GM19324 (cell line): ENCODE data around the gene TSPAN3.

Experiments
- ATAC-seq: cut with Tn5 transposase; IDR thresholded peaks from one replicate; pipeline ENCODE4 v1.9.1; 2021; ENCODE audit warnings: mild to moderate bottlenecking, moderate library complexity; ENCODE audit not compliant: unreplicated experiment, low FRiP score

TSPAN3 gene

DNA sequence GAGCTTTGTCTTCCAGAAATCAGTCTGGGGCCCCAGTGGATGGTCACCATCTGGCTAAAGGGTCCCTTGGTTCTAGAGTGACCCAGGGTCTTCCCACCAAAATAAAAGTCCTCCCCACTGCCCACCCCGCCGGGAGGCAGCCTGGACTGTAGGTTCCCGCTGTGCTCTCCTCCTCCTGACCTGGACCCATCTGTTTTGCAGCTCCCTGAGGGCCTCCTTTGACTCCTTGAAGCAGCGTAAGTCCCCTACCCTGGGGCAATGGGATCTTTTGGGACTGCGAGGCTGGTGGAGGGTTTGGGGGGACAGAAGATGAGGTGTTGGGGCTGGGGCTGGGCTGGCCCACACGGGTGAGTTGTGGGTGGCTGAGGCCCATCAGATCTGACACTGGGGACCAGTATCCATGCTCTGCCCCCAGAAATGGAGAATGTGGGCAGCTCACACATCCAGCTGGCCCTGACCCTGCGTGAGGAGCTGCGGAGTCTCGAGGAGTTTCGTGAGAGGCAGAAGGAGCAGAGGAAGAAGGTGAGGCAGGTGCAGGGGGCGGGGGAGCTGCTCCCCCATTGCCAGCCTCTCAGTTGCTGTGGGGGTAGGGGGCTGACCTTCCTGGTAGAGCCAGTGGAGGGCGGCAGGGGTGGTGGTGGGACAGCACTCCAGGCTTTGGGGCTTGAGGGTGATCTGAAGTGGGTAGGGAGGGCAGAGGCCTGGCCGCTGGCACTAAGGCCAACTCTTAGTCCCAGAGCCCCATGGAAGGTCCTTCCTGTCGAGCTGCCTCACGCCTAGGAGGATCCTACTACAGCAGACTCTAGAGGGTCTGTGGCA is 45.6 kb downstream of the TSPAN3 start:
- no peak for ATAC-seq

DNA sequence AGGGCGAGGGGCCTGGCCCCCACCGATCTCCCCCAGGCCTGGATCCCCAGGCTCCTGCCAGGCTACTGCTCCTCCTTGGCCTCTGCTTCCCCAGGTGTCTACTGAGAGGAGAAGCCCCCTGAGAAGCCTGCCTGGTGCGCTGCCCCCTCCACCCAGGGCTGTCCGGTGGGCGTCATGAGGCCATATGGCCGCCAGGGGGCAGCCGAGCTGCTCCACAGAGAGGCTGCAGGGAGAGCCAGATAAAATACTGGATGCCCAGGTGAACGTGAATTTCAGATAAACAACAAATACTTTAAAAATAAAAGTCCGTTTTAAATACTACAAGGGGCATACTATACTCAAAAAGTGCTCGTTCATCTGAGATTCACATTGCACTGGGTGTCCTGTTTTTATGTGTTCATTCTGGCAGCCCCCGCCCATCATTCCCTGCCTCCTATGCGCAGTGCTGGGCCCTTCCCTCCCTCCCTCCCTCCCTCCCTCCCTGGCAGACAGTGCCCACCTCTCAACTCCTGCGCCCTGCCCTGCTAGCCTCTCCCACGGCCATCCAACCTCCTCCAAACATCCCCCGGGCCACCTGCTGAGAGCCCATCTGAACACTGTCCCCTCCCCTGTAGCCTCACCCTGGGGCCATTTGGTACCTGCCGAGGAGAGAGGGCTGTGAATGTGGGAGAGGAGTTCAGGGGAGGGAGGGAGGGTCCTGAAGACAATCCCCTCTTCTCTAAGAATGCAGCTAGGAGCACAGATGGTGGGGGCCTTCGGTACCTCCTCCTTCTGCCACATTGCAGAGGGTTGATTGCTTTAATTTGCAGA is 46.4 kb downstream of the TSPAN3 start:
- ATAC-seq = no peak

DNA sequence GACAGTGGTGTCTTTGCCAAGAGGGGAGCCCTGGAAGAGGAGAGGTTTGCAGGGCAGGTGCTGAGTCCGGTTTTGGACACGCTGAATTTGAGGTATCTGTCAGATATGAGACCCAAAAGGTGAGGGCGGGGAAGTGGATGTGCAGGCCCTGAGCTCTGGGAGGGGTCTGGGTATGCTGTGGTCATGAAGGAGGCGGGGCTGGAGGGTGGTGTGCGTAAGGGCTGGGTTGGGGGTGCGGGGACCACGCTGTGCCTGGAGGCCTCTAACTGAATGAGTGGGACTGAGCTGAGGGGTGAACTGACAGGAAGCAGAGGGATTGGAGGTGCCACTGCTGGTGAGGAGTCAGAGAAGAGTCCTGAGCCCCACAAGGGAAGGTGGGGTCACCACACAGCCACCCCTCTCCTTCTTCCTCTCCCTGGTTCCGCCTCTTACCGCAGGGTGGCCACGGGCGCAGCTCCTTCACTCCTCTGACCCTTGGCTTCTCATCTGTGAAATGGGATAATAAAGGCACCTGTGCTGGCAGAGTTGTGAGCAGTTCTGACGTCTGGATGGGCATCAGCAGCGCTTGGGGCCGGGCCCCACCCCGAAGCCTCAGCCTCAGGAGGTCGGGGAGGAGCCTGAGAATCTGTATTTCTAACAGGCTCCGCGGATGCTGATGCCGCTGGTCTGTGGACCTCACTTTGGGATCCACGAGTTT is 47.2 kb downstream of the TSPAN3 start:
- no peak for ATAC-seq

DNA sequence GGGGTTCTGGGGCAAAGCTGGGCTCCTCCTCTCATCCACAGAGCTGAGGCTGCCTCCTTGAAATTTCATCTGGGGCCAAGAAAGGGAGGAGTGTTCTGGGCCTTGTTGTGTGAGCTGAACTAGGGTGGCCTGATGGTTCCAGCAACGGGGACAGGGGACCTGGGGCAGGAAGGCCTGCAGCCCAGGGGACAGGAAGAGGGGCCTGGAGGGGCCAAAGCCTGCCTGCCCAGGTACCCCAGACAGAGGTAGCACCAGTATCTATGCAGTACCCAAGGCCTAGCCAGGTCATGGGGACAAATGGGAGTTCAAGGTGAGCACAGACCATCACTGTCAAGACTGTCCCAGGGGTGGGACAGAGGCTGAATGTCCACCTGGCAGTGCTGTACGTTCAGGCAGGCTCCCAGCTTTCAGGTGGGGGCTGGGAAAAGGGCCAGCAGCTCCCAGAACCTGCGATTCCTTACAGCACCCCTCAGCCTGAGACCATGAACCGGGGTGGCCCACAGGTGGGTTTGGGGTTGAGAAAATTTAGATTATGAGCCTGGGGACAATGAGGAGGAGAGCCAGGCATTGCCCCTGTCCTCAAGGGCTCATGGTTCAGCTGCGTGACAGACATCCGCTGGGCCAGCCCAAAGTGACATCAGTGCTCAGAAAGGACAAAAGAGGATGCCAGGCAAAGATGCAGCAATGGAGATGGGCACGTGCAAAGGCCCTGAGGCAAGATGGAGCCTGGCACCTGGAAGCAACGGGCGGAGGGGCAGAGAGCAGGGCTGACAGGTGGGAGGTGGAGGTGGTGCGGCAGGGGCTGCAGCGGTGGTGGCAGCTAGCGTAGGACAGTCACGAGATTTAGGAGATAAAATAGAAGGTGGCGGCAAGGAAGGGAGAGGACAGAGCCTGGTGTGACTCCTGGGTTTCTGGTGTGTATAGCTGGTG is 48.0 kb downstream of the TSPAN3 start:
- no peak for ATAC-seq

DNA sequence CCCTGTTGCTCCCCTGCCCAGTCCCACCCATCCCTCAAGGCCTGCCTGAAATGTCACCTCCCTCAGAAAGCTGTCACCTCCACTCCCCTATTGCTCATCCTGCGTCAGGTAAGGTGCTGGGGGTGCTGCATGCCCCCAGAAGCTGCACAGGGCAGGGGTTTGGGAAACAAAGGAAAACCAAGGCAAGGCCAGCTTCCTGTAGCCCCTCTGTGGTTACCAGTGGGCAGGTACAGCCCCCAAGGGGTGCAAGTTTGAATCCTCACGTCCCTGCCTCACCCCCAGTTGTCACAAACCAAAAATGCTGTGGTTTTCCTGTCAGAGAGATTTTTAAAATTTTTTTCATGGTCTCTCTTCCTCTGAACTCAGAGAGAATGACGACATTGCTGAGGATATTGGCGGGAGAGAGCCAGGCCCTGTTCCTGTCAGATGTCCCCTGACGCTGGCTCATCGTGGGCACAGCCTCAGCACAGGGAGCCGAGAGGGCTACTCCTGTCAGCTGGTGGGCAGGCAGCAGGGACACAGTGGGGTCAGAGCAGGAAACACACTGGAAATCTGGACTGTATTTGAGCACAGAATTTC is 49.0 kb downstream of the TSPAN3 start:
- ATAC-seq = no peak

DNA sequence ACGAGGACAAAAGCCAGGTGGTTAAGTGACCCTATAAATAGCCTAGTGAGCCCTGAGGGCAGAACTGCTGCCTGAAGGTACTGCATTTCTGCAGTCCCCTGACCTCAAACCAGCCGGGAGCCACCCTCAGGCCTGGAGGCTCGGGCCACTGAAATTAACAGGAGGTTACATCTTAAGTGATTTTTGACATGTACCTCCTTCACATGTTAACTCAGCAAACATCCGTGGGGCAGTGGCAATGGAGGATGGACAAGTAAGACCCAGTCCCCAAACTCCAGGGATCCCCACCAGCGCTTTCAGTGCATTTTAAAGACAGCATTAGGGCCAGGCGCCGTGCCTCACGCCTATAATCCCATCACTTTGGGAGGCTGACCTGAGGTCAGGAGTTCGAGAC is 49.8 kb downstream of the TSPAN3 start:
- no peak for ATAC-seq

DNA sequence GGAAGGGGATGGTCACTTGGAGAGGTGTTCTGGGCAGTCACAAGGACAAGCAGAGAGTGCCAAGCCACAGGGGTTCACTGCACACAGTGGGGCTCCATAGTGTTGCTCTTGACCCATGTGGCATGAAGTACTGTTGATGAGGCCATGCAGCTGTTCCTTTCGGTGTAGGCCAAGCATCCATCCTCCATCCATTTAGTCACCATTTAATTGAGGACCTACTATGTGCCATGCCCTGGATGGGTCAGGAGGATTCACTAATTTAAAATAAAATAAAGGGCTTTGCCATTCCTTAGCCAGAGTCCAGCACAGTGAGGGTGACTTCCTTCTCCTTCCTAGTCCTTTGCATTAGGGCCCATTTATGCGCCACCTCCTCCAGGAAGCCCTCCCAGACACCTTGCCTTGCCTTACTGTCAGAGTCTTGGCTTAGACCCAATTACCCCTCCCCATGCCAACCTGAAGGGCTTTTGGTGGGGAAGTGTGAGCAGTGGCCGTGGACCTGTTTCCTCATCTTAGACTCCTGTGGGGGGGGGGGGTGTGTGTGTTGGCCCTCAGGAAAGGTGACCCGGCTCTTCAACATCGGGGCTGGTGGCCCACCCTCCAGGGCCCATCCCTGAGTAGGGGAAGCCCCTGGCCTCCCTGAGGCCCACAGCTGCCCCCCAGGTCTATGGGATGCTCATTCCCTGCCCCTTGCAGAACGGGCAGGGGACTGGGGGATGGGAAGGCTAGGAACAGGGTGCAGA is 50.4 kb downstream of the TSPAN3 start:
- no peak for ATAC-seq

DNA sequence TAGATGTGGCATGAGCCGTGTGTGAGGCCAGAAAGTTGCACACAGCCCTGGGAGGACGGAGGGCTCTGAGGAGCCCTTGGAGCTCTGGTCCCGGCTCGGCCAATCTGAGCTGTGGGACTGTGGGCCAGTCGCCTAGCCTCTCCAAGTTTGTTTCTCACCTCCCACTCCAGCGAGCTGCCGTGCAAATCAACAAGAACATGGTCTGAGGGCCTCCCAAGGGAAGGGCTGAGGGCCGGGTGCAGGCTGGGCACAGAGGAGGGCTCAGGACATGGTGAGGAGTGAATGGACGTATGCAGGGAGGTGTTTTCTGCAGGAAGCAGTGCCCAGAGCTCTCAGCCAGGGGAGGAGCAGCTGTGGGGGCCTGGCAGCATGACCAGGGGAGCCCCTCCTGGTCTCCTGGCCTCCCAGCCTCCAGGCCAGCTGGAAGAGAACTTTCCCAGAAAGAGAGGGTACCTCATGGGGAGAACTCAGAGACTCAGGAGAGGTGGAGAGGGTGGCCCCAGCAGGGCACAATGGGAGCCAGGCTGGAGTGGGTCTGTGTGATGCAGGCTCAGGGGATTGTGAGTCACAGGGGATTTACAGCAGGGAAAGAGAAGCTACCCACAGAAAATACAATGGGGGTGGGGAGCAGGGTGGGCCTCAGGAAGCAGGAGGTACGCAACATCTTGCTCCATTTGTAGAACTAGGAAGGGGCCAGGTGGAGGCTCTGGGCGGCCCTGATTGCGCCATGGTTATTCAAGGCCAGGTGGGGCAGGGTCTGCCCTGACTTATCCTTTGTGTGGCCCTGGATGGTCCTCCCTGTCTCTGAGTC is 51.2 kb downstream of the TSPAN3 start:
- no peak for ATAC-seq

DNA sequence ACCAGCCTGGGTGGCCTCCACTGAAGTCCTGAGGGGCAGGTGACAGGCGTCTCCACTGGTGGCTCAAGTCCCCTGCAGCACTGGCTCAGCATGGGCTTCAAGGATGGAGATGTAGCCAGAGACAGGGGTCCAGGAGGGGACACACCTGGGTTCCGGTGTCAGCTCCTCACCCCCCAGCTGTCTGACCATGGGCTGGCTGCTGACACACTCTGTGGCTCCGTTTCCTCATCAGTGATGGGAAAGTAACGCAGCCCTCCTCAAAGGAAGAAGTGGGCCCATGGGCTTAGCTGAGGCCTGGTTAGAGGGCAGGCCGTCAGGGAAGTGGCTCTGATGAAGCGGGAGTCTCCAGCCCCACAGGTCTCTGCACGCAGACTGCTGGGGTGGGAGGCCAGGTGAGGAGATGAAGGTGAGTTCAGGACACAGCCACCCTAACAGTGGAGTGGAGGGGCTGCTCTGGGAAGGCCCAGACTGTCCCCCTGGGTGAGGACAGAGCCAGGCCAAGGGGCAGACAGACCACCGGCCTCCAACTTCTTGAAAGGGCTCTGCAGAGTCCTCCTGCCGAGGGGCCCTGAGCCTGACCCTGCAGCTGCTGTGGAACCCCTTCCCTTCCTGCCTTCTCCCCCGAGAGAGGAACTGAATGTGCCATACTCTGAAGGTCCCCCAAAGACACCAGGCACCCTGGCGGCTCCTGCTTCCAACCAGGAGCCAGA is 52.0 kb downstream of the TSPAN3 start:
- ATAC-seq = no peak

DNA sequence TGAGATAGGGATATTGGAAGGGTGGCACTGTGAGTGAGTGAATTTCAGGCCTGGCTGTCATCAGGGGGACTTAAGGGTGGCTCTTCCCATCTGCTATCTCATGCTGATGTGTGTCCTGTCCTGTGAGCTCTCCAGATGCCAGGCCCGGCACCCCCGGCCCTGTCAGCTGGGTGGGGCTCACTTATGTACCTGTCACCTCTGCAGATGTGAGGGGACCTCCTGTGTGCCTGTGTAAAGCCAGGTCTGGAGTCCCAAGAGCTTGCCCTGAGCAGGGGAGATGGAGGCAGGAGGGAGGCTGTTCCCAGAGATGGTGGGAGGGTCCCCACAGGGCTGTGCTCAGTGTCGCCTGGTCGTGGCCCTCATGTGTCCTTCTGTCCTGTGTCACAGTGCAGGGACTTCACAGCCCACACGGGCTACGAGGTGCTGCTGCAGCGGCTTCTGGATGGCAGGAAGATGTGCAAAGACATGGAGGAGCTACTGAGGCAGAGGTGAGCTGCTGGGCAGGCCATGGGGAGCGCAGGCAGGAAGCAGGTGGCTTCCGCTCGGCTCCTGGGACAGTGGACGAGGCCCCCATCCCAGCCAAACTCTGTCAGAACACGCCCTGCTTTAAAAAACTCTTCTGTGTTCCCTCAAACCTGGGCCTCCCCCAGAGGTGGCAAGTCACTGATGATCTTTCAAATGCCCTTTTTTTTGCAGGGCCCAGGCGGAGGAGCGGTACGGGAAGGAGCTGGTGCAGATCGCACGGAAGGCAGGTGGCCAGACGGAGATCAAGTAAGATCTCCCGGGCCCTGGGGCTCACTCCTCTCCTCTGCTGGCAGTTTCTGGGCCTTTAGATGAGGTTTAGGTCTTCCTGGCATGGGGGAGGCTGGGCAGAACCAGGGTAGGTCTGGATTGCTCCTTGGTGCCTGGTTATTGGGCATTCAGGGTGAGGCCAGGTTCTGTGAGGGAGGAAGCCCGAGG is 52.9 kb downstream of the TSPAN3 start:
- ATAC-seq = no peak

DNA sequence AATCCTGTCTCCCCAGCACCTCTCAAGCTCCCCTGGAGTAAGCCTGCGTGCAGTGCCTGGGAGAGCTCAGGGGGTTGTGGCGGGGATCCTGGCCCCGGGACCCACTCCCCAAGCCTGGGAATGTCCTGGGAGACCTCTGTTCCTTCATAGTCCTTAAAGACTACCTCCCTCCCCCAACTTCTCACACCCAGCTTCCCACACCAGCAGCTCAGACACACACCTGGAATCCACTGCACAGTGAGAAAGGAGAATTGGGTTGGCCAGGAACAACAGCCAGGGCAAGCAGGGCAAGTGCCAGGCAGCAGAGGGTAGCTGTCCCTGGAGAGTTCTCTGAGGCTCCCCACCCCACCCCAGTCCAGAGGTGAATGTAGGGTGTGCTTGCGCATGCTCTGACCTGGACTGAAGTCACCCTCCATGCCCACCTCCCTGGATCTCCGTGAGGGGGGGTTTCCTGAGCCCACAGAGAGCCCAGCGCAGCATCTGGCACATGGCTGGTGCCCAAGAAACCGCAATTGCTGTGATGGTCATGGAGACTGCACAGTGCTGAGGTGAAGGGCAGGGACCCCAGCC is 53.7 kb downstream of the TSPAN3 start:
- ATAC-seq = no peak

DNA sequence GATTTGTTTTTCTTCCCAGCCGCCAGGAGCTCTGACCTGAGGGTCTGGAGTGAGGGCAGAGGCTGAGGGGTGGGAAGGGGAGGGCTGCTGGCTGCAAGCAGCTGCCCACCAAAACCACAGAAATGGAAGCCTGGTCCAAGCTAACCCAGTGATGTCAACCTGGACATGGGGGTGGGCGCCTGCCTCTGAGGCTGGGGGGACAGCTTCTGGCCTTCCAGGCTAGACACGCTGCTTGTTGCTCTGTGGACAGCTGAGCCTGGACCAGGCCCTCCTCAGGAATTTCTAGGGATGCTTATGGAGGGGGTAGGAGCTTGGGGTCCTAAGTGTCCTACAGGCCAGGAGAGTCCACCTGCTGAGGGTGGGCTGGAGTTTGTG is 54.6 kb downstream of the TSPAN3 start:
- no peak for ATAC-seq

DNA sequence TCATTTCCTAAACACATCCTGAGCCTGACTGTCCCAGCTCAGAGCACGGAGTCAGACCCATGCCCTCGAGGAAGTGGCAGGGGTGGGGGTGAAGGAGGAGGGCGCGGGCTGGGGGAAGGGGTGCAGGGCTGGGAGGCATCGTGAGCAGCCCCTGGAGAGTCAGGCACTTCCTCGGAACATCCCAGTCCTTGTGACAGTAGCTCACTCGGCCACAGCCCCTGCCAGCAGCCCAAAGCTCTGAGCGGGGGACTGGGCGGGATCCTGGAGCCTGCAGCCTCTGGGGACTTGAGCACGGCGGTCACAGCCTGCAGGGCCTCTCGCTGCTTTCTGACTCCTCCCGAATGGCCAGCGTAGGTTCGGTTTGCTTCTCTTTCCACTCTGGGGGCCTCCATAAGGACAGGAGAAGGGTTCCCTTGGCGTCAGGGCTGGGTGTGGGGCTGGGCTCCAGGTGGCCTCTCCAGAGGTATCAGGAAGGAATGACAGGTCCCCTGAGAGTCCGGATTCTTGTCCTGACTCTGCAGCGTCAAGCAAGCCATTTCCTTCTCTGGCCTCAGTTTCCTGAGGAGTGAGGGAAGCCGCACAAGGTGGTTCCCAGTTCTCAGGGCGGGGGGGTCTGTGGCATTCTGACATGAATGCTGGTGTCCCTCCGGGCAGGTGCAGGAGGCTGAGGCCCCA is 55.1 kb downstream of the TSPAN3 start:
- no peak for ATAC-seq

DNA sequence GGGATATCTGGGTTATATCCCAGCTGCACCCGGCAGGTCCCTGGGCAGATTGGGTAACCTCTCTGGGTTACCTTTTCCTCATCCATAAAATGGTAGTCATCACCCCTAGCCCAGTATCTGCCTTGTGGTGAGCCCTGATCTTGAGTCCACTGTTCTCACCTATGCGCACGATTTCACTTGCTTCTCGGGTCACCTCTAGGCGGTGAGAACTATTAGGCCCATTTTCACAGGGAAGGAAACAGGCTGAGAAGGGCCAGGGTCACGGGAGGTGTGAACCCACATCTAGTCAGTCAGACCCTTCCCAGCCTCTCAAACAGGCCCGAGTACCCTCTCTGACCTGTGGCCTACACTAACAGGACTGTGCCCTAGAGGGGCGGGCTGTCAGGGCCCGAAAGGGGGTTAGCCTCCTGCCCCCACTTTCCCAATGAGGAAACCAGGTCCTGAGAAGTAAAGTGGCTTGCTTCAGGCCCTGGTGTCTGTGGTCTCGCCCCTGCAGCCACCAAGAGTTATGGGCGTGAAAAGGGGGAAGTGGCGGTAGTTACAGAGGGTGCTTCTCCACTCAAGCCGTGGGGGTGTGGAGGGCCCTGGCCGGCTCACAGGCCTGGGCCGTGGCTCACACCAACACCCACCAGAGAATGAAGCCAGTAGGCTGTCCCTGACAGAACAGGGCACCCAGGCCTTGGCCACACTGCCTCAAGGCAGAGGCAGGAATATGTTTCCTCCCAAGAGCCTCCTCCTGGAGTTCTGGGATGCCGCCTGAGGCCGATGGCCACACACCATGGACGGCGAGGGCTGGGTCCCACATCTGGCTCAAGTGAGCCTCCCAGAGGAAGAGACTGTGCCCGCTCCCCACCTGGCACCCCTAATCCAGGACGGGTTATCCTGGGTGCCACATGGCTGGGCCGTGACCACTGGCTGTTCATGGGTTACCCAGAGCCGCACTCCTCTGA is 56.5 kb downstream of the TSPAN3 start:
- ATAC-seq = peak; percentile 47

DNA sequence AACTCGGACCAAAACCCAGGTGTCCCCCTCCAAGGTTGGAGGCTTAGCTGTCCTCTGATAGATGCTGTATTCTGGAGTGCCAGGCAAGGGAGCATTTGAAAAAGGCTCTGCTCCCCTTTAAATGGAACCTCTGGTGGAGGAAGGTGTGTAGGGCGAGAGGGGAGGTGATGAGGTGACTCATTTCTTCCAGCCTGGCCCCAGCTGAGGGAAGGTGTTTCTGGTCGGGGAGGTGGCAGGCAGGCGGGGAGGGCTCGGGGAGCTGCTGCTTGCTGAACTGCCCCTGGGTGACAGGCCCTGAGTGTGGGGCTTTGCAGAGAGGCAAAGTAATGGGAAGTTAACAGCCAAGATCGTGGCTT is 57.2 kb downstream of the TSPAN3 start:
- peak; percentile 11 for ATAC-seq
